ENCODE results near the gene ATF4.

Gene ATF4

GRCh38 chr22:39489094-39490068, 31.0 kb upstream of the ATF4 start:
- H3K4me3 ChIP-seq (ENCODE audit: low read depth, low read length), result no peak overlapping the region
- no peak for DNase-seq (ENCODE audit: low read depth)
- TF ChIP-seq CTCF (IDR thresholded peaks at IDR 0.05; ENCODE audit: low read depth, low read length, missing control alignments), result no peak
- in situ Hi-C loops (cut with HindIII; ENCODE audit: low sequenced_read_pairs), result no loop called here

- H3K4me3 ChIP-seq (ENCODE audit: low read depth, low read length), result no peak overlapping the region
- in situ Hi-C loops (cut with HindIII; ENCODE audit: low sequenced_read_pairs), result no loop called here
- TF ChIP-seq CTCF (IDR thresholded peaks at IDR 0.05; ENCODE audit: low read depth, low read length, missing control alignments), result no peak
- peak; percentile 37 for DNase-seq (ENCODE audit: low read depth)
These were observed 30.1 kb upstream of the ATF4 start for GRCh38 chr22:39490135-39490798.

GRCh38 chr22:39490966-39491680, 29.2 kb upstream of the ATF4 start:
- no peak for DNase-seq (ENCODE audit: low read depth)
- H3K4me3 ChIP-seq (ENCODE audit: low read depth, low read length), result no peak overlapping the region
- TF ChIP-seq CTCF (IDR thresholded peaks at IDR 0.05; ENCODE audit: low read depth, low read length, missing control alignments), result no peak
- in situ Hi-C loops (cut with HindIII; ENCODE audit: low sequenced_read_pairs), result no loop called here

- DNase-seq (ENCODE audit: low read depth), result no peak
- no peak overlapping the region for H3K4me3 ChIP-seq (ENCODE audit: low read depth, low read length)
- in situ Hi-C loops (cut with HindIII; ENCODE audit: low sequenced_read_pairs), result no loop called here
- no peak for TF ChIP-seq CTCF (IDR thresholded peaks at IDR 0.05; ENCODE audit: low read depth, low read length, missing control alignments)
These were observed 28.7 kb upstream of the ATF4 start for GRCh38 chr22:39491696-39492095.

GRCh38 chr22:39492186-39492585, 28.2 kb upstream of the ATF4 start:
- DNase-seq (ENCODE audit: low read depth), result no peak
- in situ Hi-C loops (cut with HindIII; ENCODE audit: low sequenced_read_pairs), result no loop called here
- no peak for TF ChIP-seq CTCF (IDR thresholded peaks at IDR 0.05; ENCODE audit: low read depth, low read length, missing control alignments)
- H3K4me3 ChIP-seq (ENCODE audit: low read depth, low read length), result no peak overlapping the region

GRCh38 chr22:39493759-39494158, 26.6 kb upstream of the ATF4 start:
- in situ Hi-C loops (cut with HindIII; ENCODE audit: low sequenced_read_pairs), result no loop called here
- DNase-seq (ENCODE audit: low read depth), result peak; percentile 47
- no peak for TF ChIP-seq CTCF (IDR thresholded peaks at IDR 0.05; ENCODE audit: low read depth, low read length, missing control alignments)
- H3K4me3 ChIP-seq (ENCODE audit: low read depth, low read length), result no peak overlapping the region
